Measurements from ENCODE around the gene CACNA2D3. TPM values are rescaled to one million over a fixed set of nuclear protein-coding genes. Genes with fewer than 3 reads are reported as not detected.

The CACNA2D3 gene
- total RNA-seq, 2 donors from 2014 or later, result 0.97 TPM; not detected in 1

GRCh38 chr3:54983266-54984099, 861.1 kb downstream of the CACNA2D3 start:
- no peak for DNase-seq
- H3K36me3 Mint-ChIP-seq (ENCODE audit: low read depth), result peaks cover 3% of the 10 kb centered on the region
- Histone ChIP-seq H3K9me3 (ENCODE audit: control insufficient read depth, low read length) (peaks cover 12% of the 10 kb centered on the region), H3K4me1 (ENCODE audit: control insufficient read depth, insufficient read depth, low read length) (peaks cover 21% of the 10 kb centered on the region), H3K9ac (ENCODE audit: extremely low read depth, low read length, poor library complexity, severe bottlenecking) (no peak overlapping the region), H3K27me3 (ENCODE audit: control insufficient read depth, insufficient read depth, low read length, poor library complexity, severe bottlenecking) (no peaks in the 10 kb centered on the region), H3K36me3 (ENCODE audit: control insufficient read depth, insufficient read depth, low read length) (no peaks in the 10 kb centered on the region), H3K27ac (ENCODE audit: low read depth, low read length) (no peak overlapping the region), H3K4me3 (ENCODE audit: low read length) (no peak overlapping the region)
- WGBS, 2 experiments (ENCODE audit: insufficient coverage in 1 of 2, insufficient read length in 1 of 2), result 80 to 83% methylated on average over 2 to 5 of the region's 5 CpGs
- H3K27ac Mint-ChIP-seq, result no peak overlapping the region
- no peak for TF ChIP-seq CTCF (conservative IDR thresholded peaks at IDR 0.05)
- H3K9me3 Mint-ChIP-seq, result peaks cover 2% of the 10 kb centered on the region
- H3K27me3 Mint-ChIP-seq (ENCODE audit: insufficient read depth), result no peaks in the 10 kb centered on the region
- peaks cover 26% of the 10 kb centered on the region for H3K4me1 Mint-ChIP-seq
- H3K4me3 Mint-ChIP-seq, result no peak overlapping the region

GRCh38 chr3:54985856-54986255, 863.5 kb downstream of the CACNA2D3 start:
- H3K9ac ChIP-seq (ENCODE audit: extremely low read depth, low read length, poor library complexity, severe bottlenecking), result no peak overlapping the region

GRCh38 chr3:54986294-54986693, 863.9 kb downstream of the CACNA2D3 start:
- Mint-ChIP-seq H3K4me1 (peaks cover 26% of the 10 kb centered on the region), H3K36me3 (ENCODE audit: low read depth) (no peaks in the 10 kb centered on the region), H3K9me3 (no peaks in the 10 kb centered on the region), H3K27ac (no peak overlapping the region), H3K27me3 (ENCODE audit: insufficient read depth) (no peaks in the 10 kb centered on the region), H3K4me3 (no peak overlapping the region)
- Histone ChIP-seq H3K4me1 (ENCODE audit: control insufficient read depth, insufficient read depth, low read length) (peaks cover 21% of the 10 kb centered on the region), H3K36me3 (ENCODE audit: control insufficient read depth, insufficient read depth, low read length) (no peaks in the 10 kb centered on the region), H3K27ac (ENCODE audit: low read depth, low read length) (no peak overlapping the region), H3K27me3 (ENCODE audit: control insufficient read depth, insufficient read depth, low read length, poor library complexity, severe bottlenecking) (no peaks in the 10 kb centered on the region), H3K4me3 (ENCODE audit: low read length) (no peak overlapping the region), H3K9me3 (ENCODE audit: control insufficient read depth, low read length) (no peaks in the 10 kb centered on the region), H3K9ac (ENCODE audit: extremely low read depth, low read length, poor library complexity, severe bottlenecking) (no peak overlapping the region)
- 75 to 85% methylated on average over 1 to 3 of the region's 4 CpGs for WGBS, 2 experiments (ENCODE audit: insufficient coverage in 1 of 2, insufficient read length in 1 of 2)
- DNase-seq, result no peak
- no peak for TF ChIP-seq CTCF (conservative IDR thresholded peaks at IDR 0.05)

More at GRCh38 chr3:54985856-54986255, 863.5 kb downstream of the CACNA2D3 start:
- peaks cover 21% of the 10 kb centered on the region for H3K4me1 ChIP-seq (ENCODE audit: control insufficient read depth, insufficient read depth, low read length)
- Mint-ChIP-seq H3K4me3 (no peak overlapping the region), H3K9me3 (no peaks in the 10 kb centered on the region), H3K27ac (no peak overlapping the region), H3K36me3 (ENCODE audit: low read depth) (no peaks in the 10 kb centered on the region), H3K4me1 (peaks cover 26% of the 10 kb centered on the region), H3K27me3 (ENCODE audit: insufficient read depth) (no peaks in the 10 kb centered on the region)
- H3K27me3 ChIP-seq (ENCODE audit: control insufficient read depth, insufficient read depth, low read length, poor library complexity, severe bottlenecking), result no peaks in the 10 kb centered on the region
- no peaks in the 10 kb centered on the region for H3K36me3 ChIP-seq (ENCODE audit: control insufficient read depth, insufficient read depth, low read length)
- no peaks in the 10 kb centered on the region for H3K9me3 ChIP-seq (ENCODE audit: control insufficient read depth, low read length)
- no peak for TF ChIP-seq CTCF (conservative IDR thresholded peaks at IDR 0.05)
- no peak overlapping the region for H3K27ac ChIP-seq (ENCODE audit: low read depth, low read length)
- H3K4me3 ChIP-seq (ENCODE audit: low read length), result no peak overlapping the region
- 85 to 95% methylated on average over 2 to 4 of the region's 4 CpGs for WGBS, 2 experiments (ENCODE audit: insufficient coverage in 1 of 2, insufficient read length in 1 of 2)
- DNase-seq, result no peak

Measured in endodermal cell (in vitro differentiated cells).